GM21423 (cell line): ENCODE results near the gene ZNF587.
"Not testable (repeated sequence)": the region's sequence is repeated elsewhere in the genome, so short reads cannot be mapped to it uniquely, and the experiment has no call there.

ENCODE experiments used
- ATAC-seq: cut with Tn5 transposase; IDR thresholded peaks from one replicate; pipeline ENCODE4 v1.9.1; 2021; ENCODE audit warnings: mild to moderate bottlenecking, moderate library complexity; ENCODE audit not compliant: unreplicated experiment

Gene ZNF587

GRCh38 chr19:57849666-57850473 is at the start of gene ZNF587:
Gene ZNF587 (plus strand): TSS chr19:57849859. CDS start chr19:57850039, 180 bp downstream.
- peak; percentile 99 for ATAC-seq

- ATAC-seq = no peak
Measured at GRCh38 chr19:57800696-57801095, 49.0 kb upstream of the ZNF587 start.

GRCh38 chr19:57802269-57802668 is 47.4 kb upstream of the ZNF587 start:
- ATAC-seq = no peak

- ATAC-seq = no peak
Measured at GRCh38 chr19:57803265-57803593, 46.4 kb upstream of the ZNF587 start.

GRCh38 chr19:57803594-57804325 is 45.9 kb upstream of the ZNF587 start:
- ATAC-seq = no peak

- no peak for ATAC-seq
Measured at GRCh38 chr19:57807541-57807940, 42.1 kb upstream of the ZNF587 start.

GRCh38 chr19:57810410-57811295 is 39.0 kb upstream of the ZNF587 start:
- ATAC-seq = not testable (repeated sequence)

GRCh38 chr19:57812226-57812625 is 37.4 kb upstream of the ZNF587 start:
- no peak for ATAC-seq

GRCh38 chr19:57812975-57813820 is 36.5 kb upstream of the ZNF587 start:
- ATAC-seq = not testable (repeated sequence)

GRCh38 chr19:57813919-57814504 is 35.6 kb upstream of the ZNF587 start:
- ATAC-seq = no peak

GRCh38 chr19:57814505-57815246 is 35.0 kb upstream of the ZNF587 start, which contains the start of gene ZNF552:
Gene ZNF552 (minus strand): TSS chr19:57814913. CDS start chr19:57814743, 170 bp downstream.
- ATAC-seq = peak; percentile 63

- no peak for ATAC-seq
Measured at GRCh38 chr19:57815247-57816075, 34.2 kb upstream of the ZNF587 start.

- ATAC-seq = no peak
Measured at GRCh38 chr19:57816652-57817051, 33.0 kb upstream of the ZNF587 start.

GRCh38 chr19:57817976-57818375 is 31.7 kb upstream of the ZNF587 start:
- ATAC-seq = no peak

GRCh38 chr19:57818378-57818777 is 31.3 kb upstream of the ZNF587 start:
- no peak for ATAC-seq

GRCh38 chr19:57819475-57820148 is 30.0 kb upstream of the ZNF587 start:
- peak; percentile 90 for ATAC-seq

- no peak for ATAC-seq
Measured at GRCh38 chr19:57820599-57820998, 29.1 kb upstream of the ZNF587 start.

GRCh38 chr19:57821095-57821494 is 28.6 kb upstream of the ZNF587 start:
- ATAC-seq = not testable (repeated sequence)
